Umbilical cord (tissue), 2 donors: Measurements from ENCODE around the gene SERPINI1. TPM values are rescaled to one million over a fixed set of nuclear protein-coding genes. Genes with fewer than 3 reads are reported as not detected.
A peak's percentile ranks its signal among the peaks of the same experiment; 100 is the strongest.
"Not testable (repeated sequence)": the region's sequence is repeated elsewhere in the genome, so short reads cannot be mapped to it uniquely, and the experiment has no call there.

ENCODE experiments used
- DNase-seq: peaks from one replicate; pipeline ENCODE4 v3.0.0-alpha.2; 2015; ENCODE audit warnings: low spot score
- total RNA-seq: library from RNA; depleted of rRNA; stranded (reverse); fragments of >200 nt; gene quantifications from one replicate; pipeline ENCODE4 v1.2.3, GENCODE V29; 2014; ENCODE audit warnings: low replicate concordance; ENCODE audit not compliant: insufficient read depth

The SERPINI1 gene
- total RNA-seq, 1 donor from 2014 or later, result 11.6 TPM

DNA sequence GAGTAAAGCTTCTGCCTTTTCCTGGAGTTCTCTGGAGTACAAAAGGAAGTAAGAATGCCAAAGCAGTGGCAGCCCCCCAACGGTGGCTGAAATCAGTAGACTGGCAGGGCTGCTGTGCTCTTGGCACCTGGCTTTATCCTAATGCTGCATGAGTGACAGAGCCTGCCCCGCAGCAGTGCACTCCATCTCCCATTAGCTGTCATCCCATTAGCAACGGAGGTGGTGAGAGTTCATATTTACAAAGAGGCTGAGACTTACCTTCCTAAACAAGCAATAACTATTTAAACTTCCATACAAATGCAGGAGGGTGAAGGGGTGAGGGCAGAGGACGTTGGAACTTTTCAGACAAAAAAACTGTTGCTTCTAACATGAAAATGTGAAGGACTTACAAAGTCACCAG, 51.9 kb downstream of the SERPINI1 start:
- no peak for DNase-seq

DNA sequence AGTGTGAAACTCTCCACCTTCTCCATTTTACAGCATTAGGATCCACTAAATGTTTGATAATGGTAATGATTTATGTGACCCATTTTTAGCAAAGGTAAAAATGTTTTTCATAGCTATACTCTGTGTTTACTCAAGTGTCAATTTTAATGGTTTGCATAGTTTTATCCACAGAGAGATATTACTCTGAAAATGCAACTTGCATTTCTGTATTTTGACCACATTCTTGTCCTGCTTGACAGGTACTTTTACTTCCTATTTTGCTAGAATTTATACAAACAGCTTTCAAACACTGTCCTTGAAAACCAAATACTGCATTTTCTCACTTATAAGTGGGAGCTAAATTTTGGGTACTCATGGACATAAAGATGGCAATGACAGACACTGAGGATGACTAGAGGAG, 62.9 kb downstream of the SERPINI1 start:
- no peak for DNase-seq

DNA sequence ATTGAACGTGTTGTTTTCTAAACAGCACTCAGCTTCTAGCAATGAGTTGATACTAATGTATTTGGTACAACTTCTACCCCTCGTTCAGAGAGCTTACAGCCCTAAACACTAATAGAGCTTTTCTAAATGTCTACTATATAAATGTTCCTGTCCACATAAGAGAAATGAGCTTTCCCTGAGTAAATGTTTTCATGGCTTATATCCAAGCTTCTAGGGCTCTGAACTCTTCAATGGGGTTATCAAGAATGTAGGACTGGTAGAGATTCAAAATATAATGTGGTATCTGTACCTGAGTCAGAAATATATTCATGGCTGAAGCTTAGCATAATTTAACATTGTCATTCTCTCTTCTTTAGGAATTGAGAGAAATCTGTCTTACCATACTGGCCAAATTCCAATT, 73.4 kb downstream of the SERPINI1 start:
- no peak for DNase-seq

DNA sequence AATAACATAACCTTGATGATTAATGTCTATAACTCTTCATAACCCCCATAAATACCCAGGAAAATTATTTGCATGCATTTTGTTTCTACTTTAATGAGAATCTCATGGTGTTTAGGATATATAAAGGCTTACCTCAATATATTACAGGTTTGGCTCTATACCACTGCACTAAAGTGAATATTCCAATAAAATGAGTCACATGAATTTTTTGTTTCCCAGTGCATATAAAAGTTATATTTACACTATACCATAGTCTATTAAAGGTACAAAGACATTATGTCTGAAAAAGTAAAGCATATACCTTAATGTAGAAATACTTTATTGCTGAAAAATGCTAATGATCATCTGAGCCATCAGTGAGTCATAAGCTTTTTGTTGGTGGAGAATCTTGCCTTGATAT, 74.7 kb downstream of the SERPINI1 start:
- DNase-seq, result no peak

DNA sequence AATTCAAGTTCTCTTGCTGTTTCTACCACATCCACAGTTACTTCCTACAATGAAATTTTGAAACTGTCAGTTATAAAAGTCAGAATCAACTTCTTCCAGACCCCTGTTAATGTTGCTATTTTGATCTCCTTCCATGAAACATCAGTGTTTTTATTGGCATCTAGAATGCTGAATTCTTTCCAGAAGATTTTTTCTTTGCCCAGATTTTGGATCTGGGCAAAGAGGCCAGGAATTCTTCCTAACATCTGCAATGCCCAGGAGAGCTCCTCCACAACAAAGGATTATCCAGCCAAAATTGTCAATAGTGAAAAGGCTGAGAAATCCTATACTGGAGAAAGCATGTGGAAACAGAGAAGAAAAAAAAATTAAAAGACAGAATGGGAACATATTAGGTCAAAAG, 75.5 kb downstream of the SERPINI1 start:
- DNase-seq, result no peak

DNA sequence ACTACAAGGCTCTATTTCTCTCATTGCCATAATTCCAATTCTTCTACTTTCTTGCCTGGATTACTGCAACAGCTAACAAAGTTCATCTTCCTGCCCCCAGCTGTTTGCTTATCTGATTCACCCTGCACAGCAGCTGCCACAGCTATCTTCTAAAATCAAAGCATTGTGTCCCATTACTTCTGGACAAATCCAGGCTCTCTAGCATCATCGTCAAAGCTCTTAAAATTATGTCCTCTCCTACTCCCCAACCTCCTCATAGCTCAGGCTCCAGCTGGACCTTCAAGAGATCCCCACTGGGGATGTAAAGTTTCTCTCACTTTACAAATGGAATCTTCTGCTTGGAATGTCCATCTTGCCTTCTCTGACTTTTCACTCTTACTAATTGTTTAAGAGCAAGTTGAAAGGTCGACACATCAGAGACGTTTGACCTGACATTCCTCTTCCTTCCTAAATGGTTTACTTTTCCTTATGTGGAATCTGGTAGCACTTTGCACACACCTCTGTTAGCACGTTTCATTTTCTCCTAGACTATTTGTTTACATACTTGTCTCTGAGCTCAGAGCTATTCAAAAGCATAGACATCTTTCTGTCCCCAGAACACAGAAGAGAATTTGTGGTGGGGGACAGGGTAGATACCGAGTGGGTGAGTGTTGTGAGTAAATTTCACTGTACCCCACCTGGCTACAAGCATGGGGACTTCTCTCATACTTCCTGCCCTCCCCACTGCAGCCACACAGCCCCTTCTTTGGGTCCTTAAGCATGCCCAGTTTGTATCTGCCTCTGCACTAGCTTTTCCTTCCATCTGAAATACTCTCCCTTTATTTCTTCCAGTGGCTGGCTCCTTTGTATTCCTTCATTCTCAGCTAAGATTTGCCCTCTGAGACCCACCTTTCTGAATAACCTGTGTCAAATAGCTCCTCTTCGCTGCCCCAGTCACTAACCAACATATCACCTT, 77.9 kb downstream of the SERPINI1 start:
- no peak for DNase-seq

DNA sequence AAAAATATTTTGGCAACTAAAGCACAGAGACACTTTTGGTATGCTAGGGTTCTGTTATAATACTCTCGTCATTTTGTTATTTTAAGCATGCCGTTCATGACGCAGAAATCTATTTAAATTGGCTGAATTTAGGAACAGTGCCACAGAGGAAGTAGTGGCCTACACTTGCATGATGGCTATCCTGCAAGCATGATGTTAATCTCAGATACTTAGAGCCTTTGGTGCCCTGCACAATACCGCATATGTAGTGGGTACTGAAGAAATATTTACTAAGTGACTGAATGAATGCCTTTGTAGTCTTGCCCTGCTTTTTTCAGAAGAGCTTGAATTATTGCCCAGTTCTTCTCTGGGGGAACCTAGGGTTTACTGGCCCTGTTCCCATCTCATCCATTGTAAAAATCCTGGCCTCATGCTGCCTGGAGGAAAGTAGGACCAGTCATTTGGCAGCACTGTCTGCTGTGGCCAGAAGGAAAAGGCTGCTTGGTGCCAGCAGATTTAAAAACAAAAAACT, 79.0 kb downstream of the SERPINI1 start:
- DNase-seq, result peak; percentile 70

DNA sequence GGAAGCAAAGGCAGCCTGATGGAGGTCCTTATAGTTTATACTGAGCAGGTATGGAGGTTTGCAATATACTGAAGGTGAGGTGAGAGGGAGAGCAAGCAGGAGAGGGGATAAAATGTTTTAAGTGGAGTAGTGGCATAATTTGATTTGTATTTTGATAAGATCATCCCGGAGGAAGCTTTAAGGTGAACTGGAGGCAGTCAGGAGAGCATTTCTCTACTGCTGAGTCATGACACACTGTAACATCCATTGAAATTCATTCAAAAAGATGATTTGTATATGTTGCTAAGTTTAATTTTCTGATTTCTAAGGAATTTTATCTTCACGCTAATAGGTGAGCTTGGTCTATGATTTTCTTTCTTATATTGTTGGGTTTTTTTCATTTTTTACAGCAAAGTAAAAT, 81.4 kb downstream of the SERPINI1 start:
- no peak for DNase-seq

DNA sequence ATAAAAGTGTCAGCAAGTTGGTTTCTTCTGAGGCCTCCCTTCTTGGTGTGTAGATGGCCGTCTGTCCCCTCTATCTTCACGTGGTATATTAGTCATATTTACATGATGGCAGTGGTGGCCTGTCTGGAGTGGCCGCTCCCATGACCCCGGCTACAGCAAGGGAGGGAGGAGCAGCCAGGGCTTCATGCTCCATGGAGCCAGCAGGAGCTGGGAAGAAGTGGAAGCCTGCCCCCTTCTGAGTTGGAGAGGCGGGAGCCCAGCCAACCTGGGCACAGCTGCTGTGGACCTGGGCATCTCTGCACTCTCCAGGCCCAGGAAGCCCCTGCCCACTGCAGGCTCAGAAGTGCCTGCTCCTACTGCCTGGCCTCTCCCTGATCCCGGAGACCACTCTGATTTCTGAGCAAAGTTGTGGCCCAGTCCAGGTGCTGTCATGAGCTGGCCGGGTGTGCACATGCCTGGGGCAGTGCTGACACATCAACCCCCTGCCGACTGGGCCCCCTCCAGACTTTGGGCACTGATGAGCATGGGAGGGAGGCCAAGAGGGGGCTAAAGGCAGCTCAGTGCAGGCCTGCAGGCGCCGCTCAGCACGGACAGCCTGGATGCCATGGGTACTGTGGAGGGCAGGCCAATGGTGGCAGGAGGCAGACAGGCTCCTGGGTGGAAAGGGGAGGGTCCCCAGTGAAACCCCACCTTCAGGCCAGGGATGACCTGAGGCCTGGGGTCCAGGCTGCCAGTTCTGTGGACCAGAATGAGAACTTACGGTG, 84.8 kb downstream of the SERPINI1 start:
- DNase-seq, result no peak

DNA sequence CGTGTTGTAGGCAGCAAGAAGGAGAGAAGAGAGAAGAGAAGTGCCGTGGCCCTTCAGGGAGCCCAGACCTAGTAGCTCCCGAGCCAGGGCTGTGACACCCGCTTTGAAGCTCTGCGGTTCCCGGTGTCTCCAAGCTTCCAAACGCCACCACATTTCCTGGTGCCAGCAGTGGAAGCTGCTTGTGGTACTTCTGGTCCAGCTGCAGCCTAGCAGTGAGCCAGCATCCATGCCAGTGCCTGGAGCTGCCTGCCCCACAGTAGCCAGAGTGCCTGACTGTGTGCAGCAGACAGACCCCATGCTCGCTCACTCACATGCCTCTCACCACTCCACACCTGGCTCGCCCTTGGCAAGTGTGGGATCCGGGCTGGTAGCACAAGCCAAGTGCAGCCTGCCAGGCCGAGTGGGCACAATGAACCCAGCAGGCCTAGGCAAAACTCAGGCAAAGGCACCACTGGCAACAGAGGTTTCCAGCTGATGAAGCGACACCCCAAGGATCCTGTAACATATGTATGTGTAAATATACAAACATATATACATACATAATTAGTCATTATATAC, 85.8 kb downstream of the SERPINI1 start:
- DNase-seq, result no peak

DNA sequence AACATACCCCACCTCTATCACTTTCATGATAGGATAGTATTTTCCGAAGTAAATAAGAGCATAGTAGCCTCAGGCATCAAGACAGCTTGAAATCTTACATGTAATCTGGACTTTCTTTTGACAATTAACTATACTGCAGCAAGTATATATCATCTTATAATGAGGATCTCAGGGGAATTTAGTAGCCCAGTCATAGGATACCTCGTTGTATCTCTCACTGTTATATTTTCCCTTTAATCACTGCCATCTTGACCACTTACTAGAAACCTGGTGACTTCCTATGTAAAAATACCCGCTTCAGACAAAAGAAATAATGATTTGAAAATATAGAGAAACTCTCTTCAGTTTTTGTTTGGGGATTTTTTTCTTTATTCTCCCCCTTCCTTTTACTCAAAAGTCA, 88.2 kb downstream of the SERPINI1 start:
- no peak for DNase-seq

DNA sequence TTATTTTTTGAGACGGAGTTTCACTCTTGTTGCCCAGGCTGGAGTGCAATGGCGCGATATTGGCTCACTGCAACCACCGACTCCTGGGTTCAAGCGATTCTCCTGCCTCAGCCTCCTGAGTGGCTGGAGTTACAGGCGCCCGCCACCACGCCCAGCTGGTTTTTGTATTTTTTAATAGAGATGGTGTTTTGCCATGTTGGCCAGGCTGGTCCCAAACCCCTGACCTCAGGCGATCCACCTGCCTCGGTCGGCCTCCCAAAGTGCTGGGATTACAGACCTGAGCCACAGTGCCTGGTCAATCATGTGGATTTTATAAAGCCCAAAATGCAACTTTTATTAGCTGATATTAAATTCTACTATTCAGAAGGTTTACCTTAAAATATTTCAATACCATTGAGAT, 92.1 kb downstream of the SERPINI1 start:
- DNase-seq, result not testable (repeated sequence)

DNA sequence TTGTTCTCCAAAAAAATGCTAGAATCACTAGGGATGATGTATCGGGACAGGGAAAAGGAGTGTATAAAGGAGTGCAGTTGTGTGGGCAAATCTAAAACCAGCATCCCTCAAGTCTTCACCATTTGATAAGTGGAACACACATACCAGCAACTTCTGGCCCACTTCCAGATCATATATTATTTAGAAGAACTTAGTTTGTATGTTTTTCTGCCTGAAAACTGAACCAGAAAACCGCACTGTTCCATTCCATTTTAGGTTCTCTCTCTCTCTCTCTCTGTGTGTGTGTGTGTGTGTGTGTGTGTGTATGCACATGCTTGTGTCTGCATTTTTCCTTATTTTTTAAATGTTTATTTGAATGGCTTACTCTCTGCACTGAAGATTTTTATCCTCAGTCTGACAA, 93.5 kb downstream of the SERPINI1 start:
- DNase-seq, result no peak

DNA sequence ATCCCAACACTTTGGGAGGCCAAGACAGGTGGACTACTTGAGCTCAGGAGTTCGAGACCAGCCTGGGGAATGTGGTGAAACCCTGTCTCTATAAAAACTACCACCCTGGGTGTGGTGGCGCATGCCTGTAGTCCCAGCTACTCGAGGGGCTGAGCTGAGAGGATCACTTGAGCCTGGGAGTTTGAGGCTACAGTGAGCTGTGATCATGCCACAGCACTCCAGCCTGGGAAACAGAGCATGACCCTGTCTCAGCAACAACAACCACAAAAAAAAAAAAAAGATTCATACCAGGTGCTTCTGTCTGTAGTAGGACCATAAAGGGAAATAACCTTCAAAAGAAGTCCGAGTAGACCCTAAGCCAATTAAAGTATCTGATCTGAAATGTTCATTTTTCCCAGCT, 94.5 kb downstream of the SERPINI1 start:
- no peak for DNase-seq

DNA sequence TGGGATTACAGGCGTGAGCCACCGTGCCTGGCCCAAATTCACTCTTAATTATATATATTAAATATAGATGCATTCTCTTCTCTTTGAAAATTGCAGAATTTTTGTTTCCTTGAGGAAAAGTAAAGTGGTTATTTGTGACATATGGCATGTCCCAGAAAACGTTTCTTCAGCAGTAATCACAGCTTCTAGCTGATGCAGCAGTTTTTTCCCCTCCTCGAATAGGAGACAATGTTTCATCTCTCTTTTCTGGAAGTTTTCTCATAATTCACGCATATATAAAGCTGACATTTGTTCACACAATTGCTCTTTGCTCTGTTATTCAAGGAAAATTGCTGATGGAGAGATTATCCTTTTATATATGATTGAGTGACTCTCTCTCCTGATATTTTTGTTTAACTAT, 99.8 kb downstream of the SERPINI1 start:
- no peak for DNase-seq

DNA sequence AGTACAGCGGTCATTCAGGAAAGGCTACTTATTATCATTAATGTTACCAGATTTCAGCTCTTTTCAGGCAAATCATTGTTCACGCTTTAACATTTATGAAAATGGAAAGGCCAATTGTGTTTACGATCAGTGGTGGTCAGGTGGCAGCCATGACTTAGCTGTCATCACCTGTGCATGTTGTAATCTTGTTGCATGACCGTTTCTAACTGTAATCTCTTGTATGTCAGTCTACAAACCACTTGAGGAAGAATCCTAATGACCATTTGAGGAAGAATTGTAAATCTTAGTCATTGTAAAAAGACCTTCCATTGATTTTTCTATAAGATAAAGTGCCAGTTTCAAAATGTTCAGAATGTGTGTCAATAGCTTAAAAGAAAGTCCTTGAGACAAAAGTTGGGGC, 100.4 kb downstream of the SERPINI1 start:
- DNase-seq, result no peak

DNA sequence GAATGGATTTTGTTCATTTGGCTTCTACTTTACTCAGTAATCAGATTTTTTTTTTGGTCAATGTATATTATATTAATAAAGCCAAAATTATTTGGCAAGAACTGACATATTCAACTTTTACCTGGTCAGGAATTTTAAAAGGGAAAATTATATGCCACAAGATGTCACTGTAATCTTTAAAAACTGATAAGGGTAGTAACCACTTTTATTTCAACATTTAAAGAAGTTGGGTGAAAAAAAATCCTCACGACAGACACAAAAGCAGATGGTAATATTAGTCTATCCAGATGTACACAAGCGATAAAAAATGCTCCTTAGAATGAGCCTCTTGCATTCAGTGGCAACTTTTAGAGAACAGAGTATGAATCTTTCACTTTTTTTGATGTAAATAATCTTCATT, 101.9 kb downstream of the SERPINI1 start:
- DNase-seq, result peak; percentile 29

DNA sequence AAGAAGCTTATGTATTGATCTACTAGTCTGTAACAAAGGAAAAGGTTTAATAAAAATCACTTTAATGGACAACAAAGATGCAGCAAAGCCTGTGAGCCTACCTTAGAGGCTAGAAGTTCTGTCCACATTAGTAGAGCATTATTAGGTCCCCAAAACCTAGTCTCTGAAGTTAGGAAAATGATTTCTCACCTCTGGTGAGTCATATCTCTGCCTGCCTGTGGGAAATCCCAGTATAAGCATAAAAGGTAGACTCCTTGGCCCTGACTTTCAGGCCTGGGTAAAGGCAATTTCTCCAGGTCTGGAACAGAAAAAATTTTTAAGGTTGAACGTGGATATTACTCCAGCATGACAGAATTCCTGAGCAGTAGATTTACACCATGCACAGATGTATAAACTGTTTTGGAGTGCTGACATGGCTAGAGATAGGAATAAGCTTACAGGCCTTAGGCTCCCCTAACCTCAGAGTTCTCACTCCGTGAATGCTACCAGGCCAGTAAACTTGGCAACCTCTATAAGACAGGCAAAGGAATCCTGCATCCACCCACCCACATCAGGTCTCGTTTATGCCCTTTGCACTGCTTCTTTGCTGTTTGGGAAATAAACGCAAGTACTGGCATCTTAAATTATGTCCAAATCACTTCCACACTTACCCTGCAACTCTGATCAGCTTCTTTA, 104.1 kb downstream of the SERPINI1 start:
- DNase-seq, result no peak

DNA sequence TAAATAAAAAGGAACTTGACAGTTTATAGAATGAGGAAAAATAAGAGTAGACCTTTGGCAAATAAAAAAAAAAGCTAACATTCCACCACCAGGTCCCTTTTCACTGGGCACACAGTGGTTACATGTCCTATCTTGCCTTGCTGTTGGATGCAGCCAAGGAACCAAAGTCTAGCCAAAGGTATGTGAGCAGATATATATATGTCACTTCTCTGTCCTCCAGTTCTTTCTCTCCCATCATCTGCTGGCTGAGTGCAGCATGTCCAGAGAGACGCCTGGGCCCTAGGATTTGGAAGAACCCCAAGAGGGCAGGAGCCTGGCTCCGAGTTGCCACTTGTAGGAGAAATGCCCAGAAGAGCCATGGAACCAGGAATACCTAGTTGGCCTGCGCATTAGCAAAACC, 104.7 kb downstream of the SERPINI1 start:
- DNase-seq, result no peak

DNA sequence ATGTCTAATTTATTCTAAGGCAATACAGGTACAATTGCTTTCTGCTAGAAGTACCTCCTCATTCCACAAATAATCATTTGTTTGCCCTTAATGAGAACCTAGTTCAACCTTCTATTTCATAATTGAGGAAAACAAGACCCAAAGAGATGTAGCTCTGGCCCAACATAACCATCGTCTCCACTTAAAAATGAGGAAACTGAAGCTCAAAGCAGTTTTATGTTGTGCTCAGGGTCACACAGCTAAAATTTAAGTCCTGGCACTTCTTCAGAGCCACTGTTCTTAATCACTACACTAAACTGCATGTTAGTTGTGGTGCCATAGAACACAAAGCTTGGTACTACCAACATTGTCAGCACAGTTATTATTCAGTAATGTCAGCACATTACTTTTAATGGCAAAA, 108.0 kb downstream of the SERPINI1 start:
- no peak for DNase-seq

DNA sequence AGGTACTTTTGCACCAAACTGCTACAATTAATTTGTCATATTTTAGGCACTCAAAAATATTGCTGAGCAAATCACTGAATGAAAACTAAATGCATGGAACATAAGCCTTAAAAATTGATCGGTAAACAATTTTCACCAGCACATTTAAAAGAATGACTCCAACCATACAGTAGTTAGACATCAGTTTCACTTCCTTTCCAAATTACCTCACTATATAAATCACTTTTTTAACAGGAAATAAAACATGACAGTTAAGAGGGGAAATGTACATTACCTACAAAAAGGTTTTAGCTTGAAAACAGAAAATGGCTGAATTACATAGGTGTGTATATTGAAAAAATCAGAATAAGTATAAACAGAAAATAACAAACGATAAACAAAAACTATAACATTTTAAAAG, 108.4 kb downstream of the SERPINI1 start:
- DNase-seq, result no peak

DNA sequence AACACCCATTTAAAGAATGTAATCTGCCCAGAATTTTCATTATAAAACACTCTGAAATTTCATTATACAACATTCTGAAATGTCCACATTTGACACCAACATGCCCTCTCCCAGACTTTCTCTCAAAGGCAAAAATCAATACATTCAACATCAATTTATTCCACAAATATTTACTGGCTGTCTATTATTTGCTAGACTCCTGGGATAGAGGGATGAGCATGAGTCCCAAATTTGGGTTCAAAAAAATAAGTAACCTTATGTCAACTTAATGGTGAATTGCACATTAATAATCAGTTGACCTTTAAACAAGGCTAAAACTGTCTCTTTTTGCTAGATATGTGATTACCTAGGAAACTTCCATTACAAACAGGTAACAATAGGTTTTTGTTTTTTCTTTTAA, 109.0 kb downstream of the SERPINI1 start:
- no peak for DNase-seq
